ENCODE data around the gene TUBA1B. TPM values are rescaled to one million over a fixed set of nuclear protein-coding genes. Genes with fewer than 3 reads are reported as not detected.

Gene TUBA1B
- total RNA-seq, 1 experiment from 2014 or later, result 369 TPM

DNA sequence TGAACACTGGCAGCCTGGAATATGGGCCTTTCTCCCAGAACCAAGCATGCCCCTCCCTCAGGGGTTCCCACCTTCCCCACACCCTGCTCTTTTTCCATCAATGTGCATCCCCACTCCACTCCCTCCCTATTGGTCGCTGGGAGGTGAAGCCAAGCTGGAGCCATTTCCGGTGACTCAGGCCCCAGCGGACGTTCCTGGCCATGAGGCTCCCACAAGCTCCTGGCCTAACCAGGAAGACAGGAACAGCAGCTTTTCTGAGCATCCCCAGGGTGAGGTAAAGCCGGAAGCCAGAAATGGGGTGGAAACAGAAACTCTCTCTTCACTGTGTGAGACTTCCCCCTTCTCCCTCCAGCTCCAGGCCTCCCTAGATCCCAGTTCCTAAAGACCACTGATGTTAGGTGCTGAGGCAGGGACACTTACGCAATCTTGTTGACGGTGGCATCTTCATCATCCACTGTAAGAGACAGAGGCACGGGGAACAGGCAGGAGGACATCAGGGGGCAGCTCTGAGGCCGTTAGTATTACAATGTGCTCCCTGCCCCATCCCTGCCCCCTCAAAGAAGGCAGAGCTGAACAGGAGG, 25.6 kb downstream of the TUBA1B start:
- H3K36me3 Mint-ChIP-seq (ENCODE audit: insufficient read depth, unreplicated experiment), result no peaks in the 10 kb centered on the region
- TF ChIP-seq, protein P1, sequence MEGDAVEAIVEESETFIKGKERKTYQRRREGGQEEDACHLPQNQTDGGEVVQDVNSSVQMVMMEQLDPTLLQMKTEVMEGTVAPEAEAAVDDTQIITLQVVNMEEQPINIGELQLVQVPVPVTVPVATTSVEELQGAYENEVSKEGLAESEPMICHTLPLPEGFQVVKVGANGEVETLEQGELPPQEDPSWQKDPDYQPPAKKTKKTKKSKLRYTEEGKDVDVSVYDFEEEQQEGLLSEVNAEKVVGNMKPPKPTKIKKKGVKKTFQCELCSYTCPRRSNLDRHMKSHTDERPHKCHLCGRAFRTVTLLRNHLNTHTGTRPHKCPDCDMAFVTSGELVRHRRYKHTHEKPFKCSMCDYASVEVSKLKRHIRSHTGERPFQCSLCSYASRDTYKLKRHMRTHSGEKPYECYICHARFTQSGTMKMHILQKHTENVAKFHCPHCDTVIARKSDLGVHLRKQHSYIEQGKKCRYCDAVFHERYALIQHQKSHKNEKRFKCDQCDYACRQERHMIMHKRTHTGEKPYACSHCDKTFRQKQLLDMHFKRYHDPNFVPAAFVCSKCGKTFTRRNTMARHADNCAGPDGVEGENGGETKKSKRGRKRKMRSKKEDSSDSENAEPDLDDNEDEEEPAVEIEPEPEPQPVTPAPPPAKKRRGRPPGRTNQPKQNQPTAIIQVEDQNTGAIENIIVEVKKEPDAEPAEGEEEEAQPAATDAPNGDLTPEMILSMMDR (IDR thresholded peaks at IDR 0.05; ENCODE audit: unreplicated experiment), result no peak
- CTCF ChIA-PET, result interaction anchor here (0.6 to 5.0 kb wide), 10 partner anchors 11 to 122 kb away, joined by 3 to 52 read pairs (median 4); partner anchors contain the start of genes DHH and TUBA1B
- DNase-seq (ENCODE audit: unreplicated experiment), result no peak
- H3K4me1 Mint-ChIP-seq (ENCODE audit: insufficient read depth, unreplicated experiment), result peaks cover 23% of the 10 kb centered on the region
- H3K27ac Mint-ChIP-seq (ENCODE audit: low read depth, unreplicated experiment), result no peak overlapping the region
- H3K4me3 Mint-ChIP-seq (ENCODE audit: unreplicated experiment), result no peak overlapping the region
- H3K9me3 Mint-ChIP-seq (ENCODE audit: unreplicated experiment), result no peaks in the 10 kb centered on the region
- intact Hi-C loops (cut with micrococcal nuclease), result no loop called here
- BruUV-seq (replicated peaks), result no TSS peak
- no peaks in the 10 kb centered on the region for H3K27me3 Mint-ChIP-seq (ENCODE audit: insufficient read depth, unreplicated experiment)
- POLR2A ChIA-PET, result interaction anchor here (0.9 kb wide), 2 partner anchors 25 to 130 kb away, joined by 3 to 4 read pairs; no protein-coding TSS in a partner anchor

DNA sequence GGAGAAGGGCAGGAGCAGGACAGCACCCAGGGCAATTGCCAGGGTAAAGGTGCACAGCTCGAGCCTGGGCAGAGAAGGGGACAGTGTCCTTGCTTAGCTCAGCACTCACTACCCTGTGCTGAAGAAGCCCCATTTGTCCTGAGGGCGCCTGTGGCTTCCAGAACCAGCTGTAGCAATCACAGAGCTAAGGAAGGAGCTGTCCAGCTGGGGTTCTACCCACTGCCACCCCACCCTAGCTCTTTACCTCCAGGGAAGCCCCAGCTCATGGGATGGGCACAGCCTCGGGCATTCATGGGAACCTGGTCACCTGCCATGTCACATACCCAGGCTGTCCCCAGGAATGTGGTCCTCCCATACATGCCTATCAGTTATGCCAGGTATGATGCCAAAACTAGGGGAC, 26.4 kb downstream of the TUBA1B start:
- TF ChIP-seq, protein P1 (IDR thresholded peaks at IDR 0.05; ENCODE audit: unreplicated experiment), result no peak
- no peaks in the 10 kb centered on the region for H3K27me3 Mint-ChIP-seq (ENCODE audit: insufficient read depth, unreplicated experiment)
- ChIA-PET POLR2A (interaction anchor here (0.9 kb wide), 1 partner anchor 26 kb away, joined by 3 read pairs; no protein-coding TSS in a partner anchor), CTCF (interaction anchor here (0.7 to 3.9 kb wide), 5 partner anchors 12 to 121 kb away, joined by 3 to 52 read pairs (median 3); no protein-coding TSS in a partner anchor)
- H3K36me3 Mint-ChIP-seq (ENCODE audit: insufficient read depth, unreplicated experiment), result no peaks in the 10 kb centered on the region
- peaks cover 19% of the 10 kb centered on the region for H3K4me1 Mint-ChIP-seq (ENCODE audit: insufficient read depth, unreplicated experiment)
- no TSS peak for BruUV-seq (replicated peaks)
- intact Hi-C loops (cut with micrococcal nuclease), result no loop called here
- no peak overlapping the region for H3K4me3 Mint-ChIP-seq (ENCODE audit: unreplicated experiment)
- no peak overlapping the region for H3K27ac Mint-ChIP-seq (ENCODE audit: low read depth, unreplicated experiment)
- DNase-seq (ENCODE audit: unreplicated experiment), result no peak
- H3K9me3 Mint-ChIP-seq (ENCODE audit: unreplicated experiment), result no peaks in the 10 kb centered on the region

DNA sequence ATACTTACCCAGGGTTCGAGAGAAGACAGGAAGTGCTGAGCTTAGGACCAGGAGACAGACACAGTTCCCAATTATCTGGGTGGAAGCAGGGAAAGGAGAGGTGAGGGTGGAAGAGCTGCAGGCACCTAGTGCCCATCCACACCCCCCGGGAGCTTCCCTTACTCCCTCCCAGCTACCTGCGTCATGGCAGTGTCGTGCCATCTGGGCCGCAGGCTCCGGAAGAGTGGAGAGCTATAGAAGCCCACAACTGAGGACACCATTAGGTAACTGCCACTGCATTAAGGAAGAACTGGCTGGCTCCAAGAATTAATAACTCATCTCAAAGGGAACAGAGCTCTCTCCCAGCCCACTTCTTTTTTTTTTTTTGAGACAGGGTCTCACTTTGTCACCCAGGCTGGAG, 30.8 kb downstream of the TUBA1B start:
- intact Hi-C loops (cut with micrococcal nuclease), result no loop called here
- H3K27me3 Mint-ChIP-seq (ENCODE audit: insufficient read depth, unreplicated experiment), result no peaks in the 10 kb centered on the region
- no peak for DNase-seq (ENCODE audit: unreplicated experiment)
- ChIA-PET CTCF (interaction anchor here (0.6 to 6.8 kb wide), 10 partner anchors 8 to 36 kb away, joined by 3 to 99 read pairs (median 9); no protein-coding TSS in a partner anchor), POLR2A (interaction anchor here (1.3 to 3.2 kb wide), 3 partner anchors 10 to 30 kb away, joined by 3 to 25 read pairs (median 9); partner anchors contain the start of genes LMBR1L and TUBA1B)
- no peak overlapping the region for H3K27ac Mint-ChIP-seq (ENCODE audit: low read depth, unreplicated experiment)
- H3K4me3 Mint-ChIP-seq (ENCODE audit: unreplicated experiment), result no peak overlapping the region
- H3K9me3 Mint-ChIP-seq (ENCODE audit: unreplicated experiment), result no peaks in the 10 kb centered on the region
- H3K36me3 Mint-ChIP-seq (ENCODE audit: insufficient read depth, unreplicated experiment), result peaks cover 28% of the 10 kb centered on the region
- TF ChIP-seq, protein P1 (IDR thresholded peaks at IDR 0.05; ENCODE audit: unreplicated experiment), result no peak
- BruUV-seq (replicated peaks), result no TSS peak
- H3K4me1 Mint-ChIP-seq (ENCODE audit: insufficient read depth, unreplicated experiment), result peaks cover 2% of the 10 kb centered on the region

DNA sequence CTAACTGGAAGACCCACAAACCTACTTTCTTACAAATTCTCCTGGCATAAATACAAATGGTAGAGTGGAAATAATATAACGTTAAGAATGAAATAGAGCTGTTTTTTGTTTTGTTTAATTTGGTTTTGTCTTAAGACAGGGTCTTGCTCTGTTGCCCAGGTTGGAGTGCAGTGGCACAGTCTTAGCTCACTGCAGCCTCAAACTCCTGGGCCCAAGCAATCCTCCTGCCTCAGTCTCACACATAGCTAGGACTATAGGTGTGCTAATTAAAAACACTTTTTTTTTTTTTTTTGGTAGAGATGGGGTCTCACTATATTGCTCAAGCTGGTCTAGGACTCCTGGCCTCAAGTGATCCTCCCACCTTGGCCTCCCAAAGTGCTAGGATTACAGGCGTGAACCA, 32.5 kb downstream of the TUBA1B start:
- Mint-ChIP-seq H3K4me1 (ENCODE audit: insufficient read depth, unreplicated experiment) (peaks cover 5% of the 10 kb centered on the region), H3K9me3 (ENCODE audit: unreplicated experiment) (no peaks in the 10 kb centered on the region), H3K27ac (ENCODE audit: low read depth, unreplicated experiment) (no peak overlapping the region), H3K36me3 (ENCODE audit: insufficient read depth, unreplicated experiment) (peaks cover 28% of the 10 kb centered on the region), H3K4me3 (ENCODE audit: unreplicated experiment) (no peak overlapping the region), H3K27me3 (ENCODE audit: insufficient read depth, unreplicated experiment) (no peaks in the 10 kb centered on the region)
- TF ChIP-seq, protein P1 (IDR thresholded peaks at IDR 0.05; ENCODE audit: unreplicated experiment), result no peak
- no peak for DNase-seq (ENCODE audit: unreplicated experiment)
- ChIA-PET POLR2A (interaction anchor here (0.7 to 3.2 kb wide), 4 partner anchors 11 to 91 kb away, joined by 3 to 25 read pairs (median 4); partner anchors contain the start of gene LMBR1L), CTCF (interaction anchor here (0.6 to 6.8 kb wide), 19 partner anchors 10 to 283 kb away, joined by 3 to 99 read pairs (median 5); partner anchors contain the start of genes LMBR1L and TUBA1B)
- intact Hi-C loops (cut with micrococcal nuclease), result loop anchor here (2.0 kb wide), 1 partner anchor 34 kb away; no protein-coding TSS in a partner anchor
- BruUV-seq (replicated peaks), result no TSS peak

All from MCF 10A (cell line).